ACHN (cell line): Measurements from ENCODE around the gene C2orf76.
A peak's percentile ranks its signal among the peaks of the same experiment; 100 is the strongest.
"Not testable (repeated sequence)": the region's sequence is repeated elsewhere in the genome, so short reads cannot be mapped to it uniquely, and the experiment has no call there.

Experiments used
- DNase-seq: peaks from one replicate; pipeline ENCODE4 v3.0.0-alpha.2; 2015
- in situ Hi-C: cut with HindIII; loops from 2 replicates; pipeline ENCODE4 v1.10.0; 2017; ENCODE audit warnings: low sequenced_read_pairs, low pct_ligation_motif_present, low pct_unique_long_range_greater_than_20kb

Gene C2orf76

GRCh38 chr2:119282996-119283511 is 83.6 kb downstream of the C2orf76 start:
- in situ Hi-C loops: no loop called here
- DNase-seq: no peak

GRCh38 chr2:119282146-119282995 is 84.3 kb downstream of the C2orf76 start:
- in situ Hi-C loops: no loop called here
- DNase-seq: no peak

- DNase-seq: no peak
- in situ Hi-C loops: no loop called here
These were observed 86.0 kb downstream of the C2orf76 start for GRCh38 chr2:119280680-119281079.

GRCh38 chr2:119279666-119280065 is 87.0 kb downstream of the C2orf76 start:
- in situ Hi-C loops: no loop called here
- no peak for DNase-seq

GRCh38 chr2:119278946-119279345 is 87.7 kb downstream of the C2orf76 start:
- no peak for DNase-seq
- in situ Hi-C loops: no loop called here

- in situ Hi-C loops, DNase-seq: not testable (repeated sequence)
These were observed 88.2 kb downstream of the C2orf76 start for GRCh38 chr2:119278385-119278784.

GRCh38 chr2:119276864-119277263 is 89.8 kb downstream of the C2orf76 start:
- DNase-seq: no peak
- in situ Hi-C loops: no loop called here

GRCh38 chr2:119267604-119268003 is 99.0 kb downstream of the C2orf76 start:
- in situ Hi-C loops: no loop called here
- DNase-seq: no peak

GRCh38 chr2:119266091-119266589 is 100.5 kb downstream of the C2orf76 start:
- DNase-seq: no peak
- in situ Hi-C loops: no loop called here

GRCh38 chr2:119265693-119266066 is 101.0 kb downstream of the C2orf76 start:
- in situ Hi-C loops: no loop called here
- DNase-seq: no peak

GRCh38 chr2:119264781-119265692 is 101.6 kb downstream of the C2orf76 start:
- in situ Hi-C loops: no loop called here
- DNase-seq: peak; percentile 56

GRCh38 chr2:119263656-119264055 is 103.0 kb downstream of the C2orf76 start:
- in situ Hi-C loops: no loop called here
- DNase-seq: no peak

GRCh38 chr2:119263025-119263424 is 103.6 kb downstream of the C2orf76 start:
- in situ Hi-C loops: no loop called here
- DNase-seq: no peak

- no peak for DNase-seq
- in situ Hi-C loops: no loop called here
These were observed 105.0 kb downstream of the C2orf76 start for GRCh38 chr2:119261493-119262225.

GRCh38 chr2:119260646-119261492 is 105.8 kb downstream of the C2orf76 start:
- in situ Hi-C loops: no loop called here

GRCh38 chr2:119259296-119259860 is 107.3 kb downstream of the C2orf76 start:
- no peak for DNase-seq
- in situ Hi-C loops: no loop called here

More at GRCh38 chr2:119260646-119261492, 105.8 kb downstream of the C2orf76 start:
- DNase-seq: peak; percentile 50

- in situ Hi-C loops: no loop called here
These were observed 109.4 kb downstream of the C2orf76 start for GRCh38 chr2:119257198-119257597.

More at GRCh38 chr2:119257198-119257597, 109.4 kb downstream of the C2orf76 start:
- no peak for DNase-seq
